ENCODE data around the gene IMP4. TPM values are rescaled to one million over a fixed set of nuclear protein-coding genes. Genes with fewer than 3 reads are reported as not detected.

Gene IMP4
- total RNA-seq, 1 donor from 2014 or later = 48.5 TPM

- H3K36me3 Mint-ChIP-seq (ENCODE audit: unreplicated experiment) = peaks cover 7% of the 10 kb centered on the region
- no peaks in the 10 kb centered on the region for H3K27me3 Mint-ChIP-seq (ENCODE audit: unreplicated experiment)
- peak overlapping the region; percentile 30 for H3K4me3 Mint-ChIP-seq (ENCODE audit: unreplicated experiment)
- peaks cover 28% of the 10 kb centered on the region for H3K4me1 Mint-ChIP-seq (ENCODE audit: unreplicated experiment)
- no peaks in the 10 kb centered on the region for H3K9me3 Mint-ChIP-seq (ENCODE audit: unreplicated experiment)
- no peak for TF ChIP-seq CTCF (IDR thresholded peaks at IDR 0.05)
- DNase-seq (ENCODE audit: extremely low spot score, unreplicated experiment) = no peak
- H3K27ac Mint-ChIP-seq (ENCODE audit: unreplicated experiment) = no peak overlapping the region
These were observed 26.7 kb downstream of the IMP4 start for GRCh38 chr2:130369311-130369964.

- H3K9me3 Mint-ChIP-seq (ENCODE audit: unreplicated experiment) = no peaks in the 10 kb centered on the region
- peak overlapping the region; percentile 30 for H3K4me3 Mint-ChIP-seq (ENCODE audit: unreplicated experiment)
- no peaks in the 10 kb centered on the region for H3K27me3 Mint-ChIP-seq (ENCODE audit: unreplicated experiment)
- no peak overlapping the region for H3K27ac Mint-ChIP-seq (ENCODE audit: unreplicated experiment)
- TF ChIP-seq CTCF (IDR thresholded peaks at IDR 0.05) = no peak
- H3K36me3 Mint-ChIP-seq (ENCODE audit: unreplicated experiment) = peaks cover 7% of the 10 kb centered on the region
- peaks cover 33% of the 10 kb centered on the region for H3K4me1 Mint-ChIP-seq (ENCODE audit: unreplicated experiment)
- no peak for DNase-seq (ENCODE audit: extremely low spot score, unreplicated experiment)
These were observed 27.3 kb downstream of the IMP4 start for GRCh38 chr2:130369965-130370341.

GRCh38 chr2:130370490-130370889 lies 27.8 kb downstream of the IMP4 start:
- H3K27ac Mint-ChIP-seq (ENCODE audit: unreplicated experiment) = no peak overlapping the region
- no peaks in the 10 kb centered on the region for H3K9me3 Mint-ChIP-seq (ENCODE audit: unreplicated experiment)

GRCh38 chr2:130371723-130372054 lies 29.0 kb downstream of the IMP4 start:
- TF ChIP-seq CTCF (IDR thresholded peaks at IDR 0.05) = no peak
- peaks cover 14% of the 10 kb centered on the region for H3K36me3 Mint-ChIP-seq (ENCODE audit: unreplicated experiment)
- H3K4me1 Mint-ChIP-seq (ENCODE audit: unreplicated experiment) = peaks cover 35% of the 10 kb centered on the region
- DNase-seq (ENCODE audit: extremely low spot score, unreplicated experiment) = no peak
- no peaks in the 10 kb centered on the region for H3K27me3 Mint-ChIP-seq (ENCODE audit: unreplicated experiment)
- H3K4me3 Mint-ChIP-seq (ENCODE audit: unreplicated experiment) = peak overlapping the region; percentile 82
- H3K9me3 Mint-ChIP-seq (ENCODE audit: unreplicated experiment) = no peaks in the 10 kb centered on the region
- H3K27ac Mint-ChIP-seq (ENCODE audit: unreplicated experiment) = peak overlapping the region; percentile 85

More at GRCh38 chr2:130370490-130370889, 27.8 kb downstream of the IMP4 start:
- Mint-ChIP-seq H3K27me3 (ENCODE audit: unreplicated experiment) (no peaks in the 10 kb centered on the region), H3K4me3 (ENCODE audit: unreplicated experiment) (peak overlapping the region; percentile 82), H3K4me1 (ENCODE audit: unreplicated experiment) (peaks cover 35% of the 10 kb centered on the region), H3K36me3 (ENCODE audit: unreplicated experiment) (peaks cover 7% of the 10 kb centered on the region)
- TF ChIP-seq CTCF (IDR thresholded peaks at IDR 0.05) = no peak
- no peak for DNase-seq (ENCODE audit: extremely low spot score, unreplicated experiment)

- Mint-ChIP-seq H3K36me3 (ENCODE audit: unreplicated experiment) (peaks cover 14% of the 10 kb centered on the region), H3K27me3 (ENCODE audit: unreplicated experiment) (no peaks in the 10 kb centered on the region), H3K4me3 (ENCODE audit: unreplicated experiment) (peak overlapping the region; percentile 82), H3K4me1 (ENCODE audit: unreplicated experiment) (peaks cover 35% of the 10 kb centered on the region), H3K9me3 (ENCODE audit: unreplicated experiment) (no peaks in the 10 kb centered on the region), H3K27ac (ENCODE audit: unreplicated experiment) (peak overlapping the region; percentile 85)
- peak; percentile 96 for DNase-seq (ENCODE audit: extremely low spot score, unreplicated experiment)
- TF ChIP-seq CTCF (IDR thresholded peaks at IDR 0.05) = peak; percentile 99
These were observed 29.5 kb downstream of the IMP4 start for GRCh38 chr2:130372055-130372832.

All from osteocyte (in vitro differentiated cells).